H54 (cell line): ENCODE data around the gene PMS1.
A peak's percentile ranks its signal among the peaks of the same experiment; 100 is the strongest.
"Not testable (repeated sequence)": the region's sequence is repeated elsewhere in the genome, so short reads cannot be mapped to it uniquely, and the experiment has no call there.

Experiments used
- DNase-seq: peaks from one replicate; pipeline ENCODE4 v3.0.0; 2011; ENCODE audit warnings: low spot score, mixed read lengths; ENCODE audit not compliant: insufficient read length
- FAIRE-seq: peaks from 3 replicates; lab custom pipeline; 2011; peaks lifted over from hg19 to GRCh38; lab: Jason Lieb, UNC
- POLR2A ChIP-seq: IDR thresholded peaks from 2 replicates; pipeline ENCODE4 v1.6.1; 2011; ENCODE audit warnings: low read depth, mild to moderate bottlenecking, low read length

PMS1 gene

GRCh38 chr2:189783927-189784867 is at the start of gene PMS1, which contains the start of gene ORMDL1:
Gene PMS1, plus strand, starts transcription at chr2:189784450. Its CDS starts 7,360 bp downstream, at chr2:189791810.
Gene ORMDL1, minus strand, starts transcription at chr2:189784339. Its CDS starts 1,744 bp downstream, at chr2:189782595.
- TF ChIP-seq POLR2A, result peak; percentile 70
- FAIRE-seq, result peak; percentile 43
- DNase-seq, result peak; percentile 82

DNA sequence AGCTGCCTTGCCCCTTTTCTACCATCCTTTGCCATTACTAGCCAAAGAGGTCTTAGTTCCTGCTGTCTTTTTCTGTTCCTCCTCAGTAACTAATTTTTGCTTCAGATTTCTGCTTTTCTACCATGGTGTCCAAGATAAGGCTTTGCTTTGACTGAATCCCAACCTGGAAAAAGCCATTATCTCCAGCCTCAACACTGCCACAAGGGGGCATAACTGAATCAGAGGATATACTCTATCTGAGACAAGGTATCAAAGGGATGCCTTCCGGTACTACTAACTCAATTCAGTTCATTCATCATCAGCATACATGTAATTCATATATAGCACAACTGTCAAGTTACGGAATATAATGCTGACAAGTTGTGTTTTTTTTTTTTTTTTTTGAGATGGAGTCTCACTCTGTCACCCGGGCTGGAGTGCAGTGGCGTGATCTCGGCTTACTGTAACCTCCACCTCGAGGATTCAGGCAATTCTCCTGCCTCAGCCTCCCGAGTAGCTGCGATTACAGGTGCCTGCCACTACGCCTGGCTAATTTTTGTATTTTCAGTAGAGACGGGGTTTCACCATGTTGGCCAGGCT is 33.1 kb upstream of the PMS1 start:
- DNase-seq (peak; percentile 12), FAIRE-seq (peak; percentile 95)
- no peak for TF ChIP-seq POLR2A

DNA sequence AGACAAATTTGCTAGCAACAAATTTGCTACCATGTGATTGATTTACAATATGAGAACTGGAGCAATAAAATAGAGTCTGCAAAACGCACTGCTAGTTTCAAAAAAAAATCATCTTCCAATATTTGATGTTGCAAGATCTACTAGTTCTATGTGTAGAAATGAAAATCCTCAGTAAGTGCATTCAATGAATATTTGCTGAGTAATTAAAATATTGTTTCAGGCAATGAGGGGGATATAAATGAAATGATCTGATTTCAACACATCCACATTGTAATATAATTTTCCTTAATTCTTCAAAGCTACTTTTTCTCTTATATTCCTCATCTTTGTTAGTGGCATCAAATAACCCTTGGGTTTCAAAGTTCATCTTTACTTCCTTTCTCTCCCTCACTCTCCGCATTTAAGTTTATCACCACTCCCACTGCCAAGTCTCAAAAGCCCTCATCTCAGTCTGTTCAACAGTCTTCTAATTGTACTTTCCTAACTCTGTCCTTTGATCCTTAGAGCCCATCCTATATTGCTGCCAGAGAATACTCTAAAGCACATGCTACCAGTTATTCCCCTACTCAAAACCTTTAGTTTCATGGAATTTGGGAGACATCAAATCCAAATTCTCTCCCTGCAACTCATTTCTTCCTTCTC is 27.8 kb upstream of the PMS1 start:
- FAIRE-seq (no peak), DNase-seq (no peak)
- TF ChIP-seq POLR2A, result no peak

- not testable (repeated sequence) for FAIRE-seq
Observed at GRCh38 chr2:189760154-189760553, 24.1 kb upstream of the PMS1 start.

DNA sequence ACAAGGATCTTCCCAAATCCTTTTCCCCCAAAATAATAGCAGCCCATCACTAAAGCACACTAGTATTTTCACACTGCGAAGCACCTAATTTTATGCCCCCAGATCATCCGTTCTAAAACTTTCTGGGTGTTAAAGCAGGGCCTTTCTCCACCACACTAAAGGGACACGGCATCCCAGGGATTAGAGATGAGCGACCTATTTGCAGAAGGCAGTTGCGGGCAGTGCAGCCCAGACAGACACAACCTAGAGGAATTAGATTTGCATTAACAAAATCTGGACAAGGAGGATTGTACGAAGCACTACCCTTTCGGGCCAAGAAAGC is 22.1 kb upstream of the PMS1 start:
- no peak for TF ChIP-seq POLR2A
- no peak for DNase-seq
- FAIRE-seq, result no peak

More at GRCh38 chr2:189760154-189760553, 24.1 kb upstream of the PMS1 start:
- DNase-seq, result not testable (repeated sequence)

- peak; percentile 69 for TF ChIP-seq POLR2A
- DNase-seq (peak; percentile 68), FAIRE-seq (peak; percentile 95)
Observed at GRCh38 chr2:189762551-189763298, 21.5 kb upstream of the PMS1 start, which contains the start of gene OSGEPL1. Gene OSGEPL1, minus strand, starts transcription at chr2:189762792. Its CDS starts 1,152 bp downstream, at chr2:189761640.

- no peak for TF ChIP-seq POLR2A
- peak; percentile 61 for FAIRE-seq
- DNase-seq, result no peak
Observed at GRCh38 chr2:189763908-189764661, 20.2 kb upstream of the PMS1 start.

GRCh38 chr2:189770590-189771322 is 13.5 kb upstream of the PMS1 start:
- no peak for TF ChIP-seq POLR2A
- DNase-seq (no peak), FAIRE-seq (no peak)

DNA sequence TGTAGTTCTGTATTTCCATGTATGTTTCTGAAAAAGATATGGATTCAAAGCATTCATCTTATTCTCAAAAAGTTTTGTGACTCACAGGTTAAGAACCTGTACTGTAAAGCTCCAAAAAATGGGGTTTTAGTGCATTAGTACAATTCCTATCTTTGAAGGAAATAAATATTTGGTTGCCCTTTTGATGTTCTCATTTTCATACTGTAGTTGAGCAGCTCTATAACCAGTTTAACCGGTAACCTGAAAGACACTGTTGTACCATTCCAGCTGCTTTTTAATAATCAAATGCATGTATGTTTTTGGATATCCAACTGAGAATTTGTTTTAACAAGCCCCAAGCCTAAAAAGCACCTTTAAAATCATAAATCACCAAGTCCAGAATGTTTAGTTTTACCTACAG is 12.0 kb upstream of the PMS1 start:
- DNase-seq (no peak), FAIRE-seq (peak; percentile 6)
- no peak for TF ChIP-seq POLR2A

DNA sequence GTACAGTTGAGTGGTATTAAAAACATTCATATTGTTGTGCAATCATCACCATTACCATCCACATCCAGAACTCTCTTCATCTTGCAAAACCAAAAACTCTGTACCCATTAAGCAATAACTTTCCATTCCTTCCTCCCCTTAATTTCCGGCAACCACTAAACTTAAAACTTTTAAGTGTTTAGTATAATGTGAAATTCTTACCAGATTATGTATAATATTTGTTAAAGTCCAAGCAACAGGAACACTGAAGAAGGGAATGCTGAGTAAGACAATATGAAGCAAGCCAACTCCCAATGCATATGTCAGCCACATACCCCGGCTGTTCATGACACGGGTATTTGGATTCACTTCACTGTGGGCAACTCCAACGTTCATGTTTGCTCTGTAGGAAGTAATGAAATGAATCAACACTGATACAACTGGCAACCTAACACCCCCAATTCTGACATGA is 2.0 kb upstream of the PMS1 start:
- DNase-seq (no peak), FAIRE-seq (no peak)
- no peak for TF ChIP-seq POLR2A

GRCh38 chr2:189783451-189783926 is 761 bp upstream of the PMS1 start:
- DNase-seq, result no peak
- TF ChIP-seq POLR2A, result no peak
- FAIRE-seq, result peak; percentile 27
